HCT116 (cell line): ENCODE results near the gene UNC50. TPM values are rescaled to one million over a fixed set of nuclear protein-coding genes. Genes with fewer than 3 reads are reported as not detected.

Experiments used
- CBX3 ChIP-seq: IDR thresholded peaks from 2 replicates; pipeline ENCODE4 v1.6.1; 2012; ENCODE audit warnings: low read depth
- MAX ChIP-seq: IDR thresholded peaks from 2 replicates; pipeline ENCODE4 v1.6.1; 2012
- POLR2A ChIP-seq: IDR thresholded peaks from 2 replicates; pipeline ENCODE4 v1.7.0; 2011; ENCODE audit warnings: borderline replicate concordance; ENCODE audit not compliant: insufficient read depth, insufficient read length; ENCODE audit errors: extremely low read depth
- SIN3A ChIP-seq: IDR thresholded peaks from 2 replicates; pipeline ENCODE4 v1.6.1; 2012; ENCODE audit warnings: low read depth
- ZNF274 ChIP-seq: fragments of 200-500 bp; sonication (Bioruptor generic); IDR thresholded peaks from 2 replicates; pipeline ENCODE4 v1.6.1; 2014; ENCODE audit warnings: mild to moderate bottlenecking, low read depth, low read length, inconsistent platforms
- total RNA-seq: library from RNA; stranded (reverse); gene quantifications from one replicate; pipeline ENCODE4 v1.2.1, GENCODE V29; 2021; ENCODE audit not compliant: unreplicated experiment

Gene UNC50
- total RNA-seq, 1 experiment from 2014 or later, result 33.0 TPM

GRCh38 chr2:98665677-98666076 lies 57.3 kb downstream of the UNC50 start (continued):
- no peak for TF ChIP-seq MAX
- no peak for TF ChIP-seq POLR2A
- TF ChIP-seq ZNF274, result no peak
- TF ChIP-seq SIN3A, result no peak
- no peak for TF ChIP-seq CBX3

Other genes starting within 250 kb of the UNC50 start
- 18.5 TPM for gene INPP4A, start 163.7 kb upstream of the UNC50 start, total RNA-seq
- gene COA5, start 77 bp upstream of the UNC50 start, total RNA-seq, result 18.6 TPM
- 10.2 TPM for gene MGAT4A, start 122.5 kb downstream of the UNC50 start, total RNA-seq